ENCODE measurements around the gene ADAMTSL3. TPM values are rescaled to one million over a fixed set of nuclear protein-coding genes. Genes with fewer than 3 reads are reported as not detected.
"Not testable (repeated sequence)": the region's sequence is repeated elsewhere in the genome, so short reads cannot be mapped to it uniquely, and the experiment has no call there.

Gene ADAMTSL3
- total and polyA plus RNA-seq, 11 donors = 1.3 to 13.2 (median 7.3) TPM

GRCh38 chr15:84046064-84046637 lies 392.2 kb downstream of the ADAMTSL3 start:
- Histone ChIP-seq H3K4me1 (no peaks in the 10 kb centered on the region), H3K27ac (no peak overlapping the region), H3K36me3 (no peaks in the 10 kb centered on the region), H3K4me3 (no peak overlapping the region), H3K27me3 (no peaks in the 10 kb centered on the region), H3K9me3 (peaks cover 0 to 29% (median 4%) of the 10 kb centered on the region in 12 donors)
- intact Hi-C loops (cut with DNase I) = no loop called here
- no peak for TF ChIP-seq POLR2A (IDR thresholded peaks at IDR 0.05)
- WGBS, 4 donors = 83 to 87% (median 86%) methylated on average over 4 of the region's 4 CpGs
- ATAC-seq = no peak
- DNase-seq = no peak

- H3K4me3 ChIP-seq; ATAC-seq; H3K36me3 ChIP-seq; DNase-seq; H3K4me1 ChIP-seq; intact Hi-C loops (cut with DNase I); H3K27me3 ChIP-seq; H3K27ac ChIP-seq: not testable (repeated sequence)
- peaks cover 0 to 24% (median 4%) of the 10 kb centered on the region in 12 donors for H3K9me3 ChIP-seq
- WGBS, 4 donors = 58 to 70% (median 61%) methylated on average over 4 of the region's 4 CpGs
These were observed 395.6 kb downstream of the ADAMTSL3 start for GRCh38 chr15:84049480-84049879.

- no peak for ATAC-seq
- DNase-seq = no peak
- Histone ChIP-seq H3K36me3 (no peaks in the 10 kb centered on the region), H3K27me3 (no peaks in the 10 kb centered on the region), H3K4me3 (no peak overlapping the region), H3K27ac (no peak overlapping the region), H3K9me3 (peaks cover 0 to 24% (median 4%) of the 10 kb centered on the region in 12 donors), H3K4me1 (no peaks in the 10 kb centered on the region)
- intact Hi-C loops (cut with DNase I) = no loop called here
- TF ChIP-seq CTCF (IDR thresholded peaks at IDR 0.05) = no peak
- TF ChIP-seq POLR2A (IDR thresholded peaks at IDR 0.05) = no peak
- WGBS, 4 donors = 83 to 87% (median 86%) methylated on average over 3 of the region's 3 CpGs
These were observed 396.2 kb downstream of the ADAMTSL3 start for GRCh38 chr15:84050076-84050475.

- DNase-seq; intact Hi-C loops (cut with DNase I); ATAC-seq; H3K36me3 ChIP-seq; H3K4me3 ChIP-seq; H3K4me1 ChIP-seq; H3K27me3 ChIP-seq; H3K27ac ChIP-seq: not testable (repeated sequence)
- 17 to 70% (median 50%) methylated on average over 1 of the region's 1 CpG; no CpG with 5 or more reads in 1 of the 4 donors for WGBS, 4 donors
- peaks cover 0 to 16% (median 1%) of the 10 kb centered on the region in 12 donors for H3K9me3 ChIP-seq
These were observed 397.2 kb downstream of the ADAMTSL3 start for GRCh38 chr15:84051146-84051545.

GRCh38 chr15:84054544-84054943 lies 400.6 kb downstream of the ADAMTSL3 start:
- DNase-seq; H3K36me3 ChIP-seq; H3K27ac ChIP-seq; ATAC-seq; H3K4me3 ChIP-seq; H3K4me1 ChIP-seq; H3K27me3 ChIP-seq; intact Hi-C loops (cut with DNase I): not testable (repeated sequence)
- peaks cover 0 to 36% (median 9%) of the 10 kb centered on the region in 12 donors for H3K9me3 ChIP-seq
- WGBS, 4 donors = 23 to 29% (median 25%) methylated on average over 1 of the region's 1 CpG

GRCh38 chr15:84057714-84058331 lies 403.9 kb downstream of the ADAMTSL3 start:
- H3K27ac ChIP-seq = no peak overlapping the region
- DNase-seq (no peak), ATAC-seq (no peak)
- 76 to 92% (median 85%) methylated on average over 5 of the region's 5 CpGs for WGBS, 4 donors
- H3K4me1 ChIP-seq = no peaks in the 10 kb centered on the region
- no peaks in the 10 kb centered on the region for H3K27me3 ChIP-seq
- peaks cover 0 to 40% (median 10%) of the 10 kb centered on the region in 12 donors for H3K9me3 ChIP-seq
- TF ChIP-seq CTCF (IDR thresholded peaks at IDR 0.05) (no peak), POLR2A (IDR thresholded peaks at IDR 0.05) (no peak)
- H3K36me3 ChIP-seq = no peaks in the 10 kb centered on the region
- intact Hi-C loops (cut with DNase I) = no loop called here
- H3K4me3 ChIP-seq = no peak overlapping the region

- H3K36me3 ChIP-seq; ATAC-seq; intact Hi-C loops (cut with DNase I); DNase-seq; H3K27ac ChIP-seq; H3K27me3 ChIP-seq; H3K4me1 ChIP-seq; H3K4me3 ChIP-seq: not testable (repeated sequence)
- WGBS, 4 donors = 54 to 65% (median 59%) methylated on average over 2 of the region's 2 CpGs
- peaks cover 0 to 39% (median 19%) of the 10 kb centered on the region in 12 donors for H3K9me3 ChIP-seq
These were observed 409.8 kb downstream of the ADAMTSL3 start for GRCh38 chr15:84063674-84064073.

- H3K27me3 ChIP-seq; H3K36me3 ChIP-seq; ATAC-seq; H3K27ac ChIP-seq; H3K4me1 ChIP-seq; H3K4me3 ChIP-seq; DNase-seq; intact Hi-C loops (cut with DNase I): not testable (repeated sequence)
- H3K9me3 ChIP-seq = peaks cover 0 to 17% (median 7%) of the 10 kb centered on the region in 12 donors
- 47 to 57% (median 51%) methylated on average over 2 of the region's 2 CpGs for WGBS, 4 donors
These were observed 414.8 kb downstream of the ADAMTSL3 start for GRCh38 chr15:84068674-84069073.

- DNase-seq; ATAC-seq; H3K36me3 ChIP-seq; H3K27ac ChIP-seq; H3K4me3 ChIP-seq; H3K9me3 ChIP-seq; intact Hi-C loops (cut with DNase I): not testable (repeated sequence)
- Histone ChIP-seq H3K4me1 (peaks cover 0 to 13% (median 0%) of the 10 kb centered on the region in 12 donors), H3K27me3 (peaks cover 5 to 45% (median 25%) of the 10 kb centered on the region in 9 donors)
- 85 to 92% (median 90%) methylated on average over 2 of the region's 2 CpGs for WGBS, 4 donors
These were observed 424.1 kb downstream of the ADAMTSL3 start for GRCh38 chr15:84078038-84078437.

Measured in heart left ventricle (tissue), 16 donors.